Stimulated activated CD4-positive, alpha-beta T cell treated with anti-CD3 and anti-CD28 coated beads, Interleukin-4, amount 100 ng/mL, for 24 hours (primary cell): ENCODE measurements around the gene UNC45A.

Experiments used
- DNase-seq: peaks from one replicate; pipeline ENCODE4 v3.0.0-alpha.2; 2020

The UNC45A gene

GRCh38 chr15:90968434-90968833, 33.3 kb downstream of the UNC45A start:
- no peak for DNase-seq

GRCh38 chr15:90970274-90970673, 35.2 kb downstream of the UNC45A start:
- no peak for DNase-seq

GRCh38 chr15:90972133-90972532, 37.0 kb downstream of the UNC45A start:
- DNase-seq, result no peak

GRCh38 chr15:90974216-90974615, 39.1 kb downstream of the UNC45A start:
- no peak for DNase-seq

GRCh38 chr15:90979582-90979981, 44.5 kb downstream of the UNC45A start:
- DNase-seq, result no peak

- no peak for DNase-seq
Observed at GRCh38 chr15:90981681-90982080, 46.6 kb downstream of the UNC45A start.

- DNase-seq, result no peak
Observed at GRCh38 chr15:90982135-90982534, 47.0 kb downstream of the UNC45A start.

- DNase-seq, result no peak
Observed at GRCh38 chr15:90986790-90987507, 51.9 kb downstream of the UNC45A start.

- no peak for DNase-seq
Observed at GRCh38 chr15:90987561-90988141, 52.6 kb downstream of the UNC45A start.

GRCh38 chr15:90988296-90988695, 53.2 kb downstream of the UNC45A start:
- DNase-seq, result no peak

GRCh38 chr15:90989040-90989768, 54.1 kb downstream of the UNC45A start:
- DNase-seq, result no peak

GRCh38 chr15:90990446-90990845, 55.4 kb downstream of the UNC45A start:
- no peak for DNase-seq

- DNase-seq, result no peak
Observed at GRCh38 chr15:90991587-90992285, 56.7 kb downstream of the UNC45A start.

GRCh38 chr15:90994059-90994416, 59.0 kb downstream of the UNC45A start:
- no peak for DNase-seq

- DNase-seq, result peak; percentile 98
Observed at GRCh38 chr15:90994417-90995311, 59.6 kb downstream of the UNC45A start, which contains the start of gene PRC1. TSS of gene PRC1 (minus strand) at chr15:90994535. CDS start at chr15:90994417, 118 bp downstream.

GRCh38 chr15:90998737-90999136, 63.7 kb downstream of the UNC45A start:
- no peak for DNase-seq

GRCh38 chr15:91001209-91001608, 66.1 kb downstream of the UNC45A start:
- no peak for DNase-seq
